GM10266 (cell line): ENCODE measurements around the gene ARL6IP4.

Experiments
- DNase-seq: peaks from one replicate; pipeline ENCODE4 v3.0.0; 2012; ENCODE audit errors: extremely low spot score
- CTCF ChIP-seq: IDR thresholded peaks from 2 replicates; pipeline ENCODE4 v1.5.1; 2012; ENCODE audit warnings: mild to moderate bottlenecking, low read depth; ENCODE audit not compliant: control insufficient read depth, insufficient read depth; ENCODE audit errors: missing control alignments

ARL6IP4 gene

GRCh38 chr12:123028475-123028874 lies 48.0 kb downstream of the ARL6IP4 start:
- no peak for TF ChIP-seq CTCF
- DNase-seq: no peak

GRCh38 chr12:123029550-123029949 lies 49.1 kb downstream of the ARL6IP4 start:
- TF ChIP-seq CTCF: no peak

GRCh38 chr12:123030686-123031085 lies 50.2 kb downstream of the ARL6IP4 start:
- TF ChIP-seq CTCF: no peak

More at GRCh38 chr12:123029550-123029949, 49.1 kb downstream of the ARL6IP4 start:
- DNase-seq: no peak

GRCh38 chr12:123031171-123031845 lies 50.8 kb downstream of the ARL6IP4 start:
- TF ChIP-seq CTCF: no peak
- DNase-seq: no peak

More at GRCh38 chr12:123030686-123031085, 50.2 kb downstream of the ARL6IP4 start:
- DNase-seq: no peak
